Retina (tissue), 1 donor: Measurements from ENCODE around the gene CAMK4.
A peak's percentile ranks its signal among the peaks of the same experiment; 100 is the strongest.
"Not testable (repeated sequence)": the region's sequence is repeated elsewhere in the genome, so short reads cannot be mapped to it uniquely, and the experiment has no call there.

Experiments
- DNase-seq: peaks from one replicate; pipeline ENCODE4 v3.0.0-alpha.2; 2016

CAMK4 gene

GRCh38 chr5:111385970-111386831, 162.0 kb downstream of the CAMK4 start:
- DNase-seq = peak; percentile 87

GRCh38 chr5:111386832-111387162, 162.6 kb downstream of the CAMK4 start:
- no peak for DNase-seq

- peak; percentile 12 for DNase-seq
Measured at GRCh38 chr5:111387361-111387760, 163.2 kb downstream of the CAMK4 start.

GRCh38 chr5:111389390-111390082, 165.4 kb downstream of the CAMK4 start:
- no peak for DNase-seq

- no peak for DNase-seq
Measured at GRCh38 chr5:111392181-111392580, 168.0 kb downstream of the CAMK4 start.

- DNase-seq = no peak
Measured at GRCh38 chr5:111394586-111394985, 170.4 kb downstream of the CAMK4 start.

GRCh38 chr5:111398013-111398412, 173.8 kb downstream of the CAMK4 start:
- DNase-seq = no peak

GRCh38 chr5:111399113-111399512, 174.9 kb downstream of the CAMK4 start:
- no peak for DNase-seq

GRCh38 chr5:111401906-111402305, 177.7 kb downstream of the CAMK4 start:
- DNase-seq = no peak

GRCh38 chr5:111404270-111404769, 180.1 kb downstream of the CAMK4 start:
- DNase-seq = no peak

- DNase-seq = no peak
Measured at GRCh38 chr5:111407562-111407961, 183.4 kb downstream of the CAMK4 start.

GRCh38 chr5:111408817-111409216, 184.6 kb downstream of the CAMK4 start:
- DNase-seq = no peak

GRCh38 chr5:111409266-111409665, 185.1 kb downstream of the CAMK4 start:
- not testable (repeated sequence) for DNase-seq

GRCh38 chr5:111410067-111410466, 185.9 kb downstream of the CAMK4 start:
- DNase-seq = not testable (repeated sequence)

- DNase-seq = no peak
Measured at GRCh38 chr5:111411301-111411700, 187.1 kb downstream of the CAMK4 start.

GRCh38 chr5:111412593-111412992, 188.4 kb downstream of the CAMK4 start:
- DNase-seq = no peak

- no peak for DNase-seq
Measured at GRCh38 chr5:111415053-111415452, 190.9 kb downstream of the CAMK4 start.

GRCh38 chr5:111422245-111422644, 198.1 kb downstream of the CAMK4 start:
- DNase-seq = no peak

GRCh38 chr5:111422747-111423720, 198.8 kb downstream of the CAMK4 start:
- DNase-seq = peak; percentile 4

- DNase-seq = no peak
Measured at GRCh38 chr5:111425205-111425604, 201.0 kb downstream of the CAMK4 start.

- DNase-seq = no peak
Measured at GRCh38 chr5:111427762-111428161, 203.6 kb downstream of the CAMK4 start.

GRCh38 chr5:111432883-111433536, 208.8 kb downstream of the CAMK4 start:
- no peak for DNase-seq
